ENCODE data around the gene TLL1. TPM values are rescaled to one million over a fixed set of nuclear protein-coding genes. Genes with fewer than 3 reads are reported as not detected.

TLL1 gene
- total RNA-seq, 1 donor from 2014 or later, result not detected

GRCh38 chr4:166092797-166093290 lies 219.8 kb downstream of the TLL1 start:
- H3K9me3 Mint-ChIP-seq, result no peaks in the 10 kb centered on the region
- no peak overlapping the region for H3K4me3 Mint-ChIP-seq
- H3K36me3 Mint-ChIP-seq (ENCODE audit: low read depth), result no peaks in the 10 kb centered on the region
- ChIA-PET CTCF (interaction anchor here (1.9 kb wide), 1 partner anchor 600 kb away, joined by 17 read pairs; no protein-coding TSS in a partner anchor), POLR2A (no interaction called here)
- intact Hi-C loops (cut with micrococcal nuclease), result loop anchor here (1.0 kb wide), 2 partner anchors 600 to 962 kb away; no protein-coding TSS in a partner anchor
- no peak overlapping the region for H3K27ac Mint-ChIP-seq
- H3K4me1 Mint-ChIP-seq, result no peaks in the 10 kb centered on the region
- TF ChIP-seq, protein P1, sequence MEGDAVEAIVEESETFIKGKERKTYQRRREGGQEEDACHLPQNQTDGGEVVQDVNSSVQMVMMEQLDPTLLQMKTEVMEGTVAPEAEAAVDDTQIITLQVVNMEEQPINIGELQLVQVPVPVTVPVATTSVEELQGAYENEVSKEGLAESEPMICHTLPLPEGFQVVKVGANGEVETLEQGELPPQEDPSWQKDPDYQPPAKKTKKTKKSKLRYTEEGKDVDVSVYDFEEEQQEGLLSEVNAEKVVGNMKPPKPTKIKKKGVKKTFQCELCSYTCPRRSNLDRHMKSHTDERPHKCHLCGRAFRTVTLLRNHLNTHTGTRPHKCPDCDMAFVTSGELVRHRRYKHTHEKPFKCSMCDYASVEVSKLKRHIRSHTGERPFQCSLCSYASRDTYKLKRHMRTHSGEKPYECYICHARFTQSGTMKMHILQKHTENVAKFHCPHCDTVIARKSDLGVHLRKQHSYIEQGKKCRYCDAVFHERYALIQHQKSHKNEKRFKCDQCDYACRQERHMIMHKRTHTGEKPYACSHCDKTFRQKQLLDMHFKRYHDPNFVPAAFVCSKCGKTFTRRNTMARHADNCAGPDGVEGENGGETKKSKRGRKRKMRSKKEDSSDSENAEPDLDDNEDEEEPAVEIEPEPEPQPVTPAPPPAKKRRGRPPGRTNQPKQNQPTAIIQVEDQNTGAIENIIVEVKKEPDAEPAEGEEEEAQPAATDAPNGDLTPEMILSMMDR (IDR thresholded peaks at IDR 0.05), result no peak
- no peak for DNase-seq
- ATAC-seq (ENCODE audit: low read depth), result no peak
- no peaks in the 10 kb centered on the region for H3K27me3 Mint-ChIP-seq

DNA sequence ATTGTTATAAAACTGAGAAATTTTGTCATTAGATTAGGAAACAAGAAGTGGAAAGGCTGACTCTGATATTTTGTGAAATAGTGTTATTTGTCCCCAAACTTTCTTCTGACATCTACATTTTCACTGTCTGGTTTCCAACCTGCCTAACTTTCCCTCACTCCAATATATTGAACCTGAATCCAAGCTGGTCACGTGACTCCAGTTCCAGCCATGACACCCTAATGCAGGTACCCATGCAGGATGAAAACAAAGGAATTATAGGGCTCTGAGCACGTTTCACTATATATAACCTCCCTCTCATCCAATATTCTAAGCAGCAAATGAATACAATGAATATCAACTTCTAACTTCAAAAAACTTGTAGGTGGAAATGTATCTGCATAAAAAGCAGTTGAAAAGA lies 231.6 kb downstream of the TLL1 start:
- POLR2A ChIA-PET, result no interaction called here
- H3K27me3 Mint-ChIP-seq, result no peaks in the 10 kb centered on the region
- DNase-seq (no peak), ATAC-seq (ENCODE audit: low read depth) (no peak)
- no peak overlapping the region for H3K27ac Mint-ChIP-seq
- intact Hi-C loops (cut with micrococcal nuclease), result no loop called here
- TF ChIP-seq, protein P1 (IDR thresholded peaks at IDR 0.05), result no peak
- H3K4me1 Mint-ChIP-seq, result no peaks in the 10 kb centered on the region
- peaks cover 2% of the 10 kb centered on the region for H3K9me3 Mint-ChIP-seq
- CTCF ChIA-PET, result no interaction called here
- no peak overlapping the region for H3K4me3 Mint-ChIP-seq
- H3K36me3 Mint-ChIP-seq (ENCODE audit: low read depth), result no peaks in the 10 kb centered on the region

GRCh38 chr4:166121897-166122296 lies 248.9 kb downstream of the TLL1 start:
- Mint-ChIP-seq H3K27me3 (no peaks in the 10 kb centered on the region), H3K9me3 (peaks cover 2% of the 10 kb centered on the region), H3K4me1 (no peaks in the 10 kb centered on the region), H3K27ac (no peak overlapping the region), H3K4me3 (no peak overlapping the region), H3K36me3 (ENCODE audit: low read depth) (no peaks in the 10 kb centered on the region)
- POLR2A ChIA-PET, result no interaction called here
- TF ChIP-seq, protein P1 (IDR thresholded peaks at IDR 0.05), result no peak
- intact Hi-C loops (cut with micrococcal nuclease), result no loop called here
- CTCF ChIA-PET, result no interaction called here
- no peak for ATAC-seq (ENCODE audit: low read depth)
- DNase-seq, result no peak

GRCh38 chr4:166123546-166123945 lies 250.5 kb downstream of the TLL1 start:
- POLR2A ChIA-PET, result no interaction called here
- H3K9me3 Mint-ChIP-seq, result peaks cover 2% of the 10 kb centered on the region
- no peaks in the 10 kb centered on the region for H3K4me1 Mint-ChIP-seq
- ATAC-seq (ENCODE audit: low read depth) (no peak), DNase-seq (no peak)
- H3K27ac Mint-ChIP-seq, result no peak overlapping the region
- TF ChIP-seq, protein P1 (IDR thresholded peaks at IDR 0.05), result no peak
- intact Hi-C loops (cut with micrococcal nuclease), result no loop called here
- CTCF ChIA-PET, result no interaction called here
- no peaks in the 10 kb centered on the region for H3K27me3 Mint-ChIP-seq
- no peaks in the 10 kb centered on the region for H3K36me3 Mint-ChIP-seq (ENCODE audit: low read depth)
- no peak overlapping the region for H3K4me3 Mint-ChIP-seq

- intact Hi-C loops (cut with micrococcal nuclease), result no loop called here
- TF ChIP-seq, protein P1 (IDR thresholded peaks at IDR 0.05), result no peak
- Mint-ChIP-seq H3K4me3 (no peak overlapping the region), H3K4me1 (no peaks in the 10 kb centered on the region), H3K9me3 (peaks cover 2% of the 10 kb centered on the region), H3K27me3 (no peaks in the 10 kb centered on the region), H3K36me3 (ENCODE audit: low read depth) (no peaks in the 10 kb centered on the region), H3K27ac (no peak overlapping the region)
- POLR2A ChIA-PET, result no interaction called here
- no peak for ATAC-seq (ENCODE audit: low read depth)
- CTCF ChIA-PET, result no interaction called here
- DNase-seq, result no peak
Measured at GRCh38 chr4:166128403-166128802, 255.4 kb downstream of the TLL1 start.

Data from activated B cell treated with CpG ODN at 0.5 μM for 24 hours (primary cell).